ENCODE data around the gene SLC36A1.

SLC36A1 gene

GRCh38 chr5:151474799-151475198, 27.4 kb downstream of the SLC36A1 start:
- no peak overlapping the region for H3K9ac ChIP-seq (ENCODE audit: low read depth, low read length)
- ATAC-seq (ENCODE audit: insufficient read depth, low read depth) (no peak), DNase-seq (no peak)
- H3K4me3 ChIP-seq (ENCODE audit: low read depth in 1 of 2, low read length in 2 of 2), result no peak overlapping the region
- H3K9me3 ChIP-seq (ENCODE audit: insufficient read depth, low read length, severe bottlenecking), result no peaks in the 10 kb centered on the region
- no peak overlapping the region for H3K27ac ChIP-seq (ENCODE audit: low read length)
- H3K79me2 ChIP-seq (ENCODE audit: insufficient read depth, low read length), result no peaks in the 10 kb centered on the region
- H3K4me2 ChIP-seq (ENCODE audit: insufficient read depth, low read length), result no peak overlapping the region
- no peak for TF ChIP-seq EZH2 (IDR thresholded peaks at IDR 0.05; ENCODE audit: borderline replicate concordance, low read depth, low read length, severe bottlenecking)
- H3K4me1 ChIP-seq (ENCODE audit: insufficient read depth, low read length), result no peaks in the 10 kb centered on the region
- H4K20me1 ChIP-seq (ENCODE audit: insufficient read depth, low read length), result no peaks in the 10 kb centered on the region
- no peaks in the 10 kb centered on the region for H3K27me3 ChIP-seq (ENCODE audit: insufficient read depth, low read length, poor library complexity)
- no peak overlapping the region for H2AFZ ChIP-seq (ENCODE audit: low read depth, low read length)
- H3K36me3 ChIP-seq (ENCODE audit: insufficient read depth, low read length), result peaks cover 27% of the 10 kb centered on the region

- TF ChIP-seq CTCF (IDR thresholded peaks at IDR 0.05; ENCODE audit: borderline replicate concordance, extremely low read depth, low read length, poor library complexity, severe bottlenecking), result no peak
- no peak for TF ChIP-seq EZH2 (IDR thresholded peaks at IDR 0.05; ENCODE audit: borderline replicate concordance, low read depth, low read length, severe bottlenecking)
- Histone ChIP-seq H3K9me3 (ENCODE audit: insufficient read depth, low read length, severe bottlenecking) (no peaks in the 10 kb centered on the region), H4K20me1 (ENCODE audit: insufficient read depth, low read length) (no peaks in the 10 kb centered on the region), H3K9ac (ENCODE audit: low read depth, low read length) (no peak overlapping the region), H3K4me1 (ENCODE audit: insufficient read depth, low read length) (no peaks in the 10 kb centered on the region), H3K36me3 (ENCODE audit: insufficient read depth, low read length) (peaks cover 23% of the 10 kb centered on the region), H2AFZ (ENCODE audit: low read depth, low read length) (no peak overlapping the region), H3K27ac (ENCODE audit: low read length) (no peak overlapping the region), H3K4me2 (ENCODE audit: insufficient read depth, low read length) (no peak overlapping the region), H3K27me3 (ENCODE audit: insufficient read depth, low read length, poor library complexity) (no peaks in the 10 kb centered on the region), H3K4me3 (ENCODE audit: low read depth in 1 of 2, low read length in 2 of 2) (no peak overlapping the region), H3K79me2 (ENCODE audit: insufficient read depth, low read length) (no peaks in the 10 kb centered on the region)
- DNase-seq (no peak), ATAC-seq (ENCODE audit: insufficient read depth, low read depth) (no peak)
Observed at GRCh38 chr5:151475388-151475787, 28.0 kb downstream of the SLC36A1 start.

GRCh38 chr5:151476016-151476415, 28.6 kb downstream of the SLC36A1 start:
- TF ChIP-seq CTCF (IDR thresholded peaks at IDR 0.05; ENCODE audit: borderline replicate concordance, extremely low read depth, low read length, poor library complexity, severe bottlenecking), result no peak
- TF ChIP-seq EZH2 (IDR thresholded peaks at IDR 0.05; ENCODE audit: borderline replicate concordance, low read depth, low read length, severe bottlenecking), result no peak
- Histone ChIP-seq H3K4me3 (ENCODE audit: low read depth in 1 of 2, low read length in 2 of 2) (no peak overlapping the region), H3K36me3 (ENCODE audit: insufficient read depth, low read length) (peaks cover 24% of the 10 kb centered on the region), H3K4me1 (ENCODE audit: insufficient read depth, low read length) (no peaks in the 10 kb centered on the region), H3K27me3 (ENCODE audit: insufficient read depth, low read length, poor library complexity) (no peaks in the 10 kb centered on the region), H3K9me3 (ENCODE audit: insufficient read depth, low read length, severe bottlenecking) (no peaks in the 10 kb centered on the region), H2AFZ (ENCODE audit: low read depth, low read length) (no peak overlapping the region), H3K9ac (ENCODE audit: low read depth, low read length) (no peak overlapping the region), H3K27ac (ENCODE audit: low read length) (no peak overlapping the region), H3K4me2 (ENCODE audit: insufficient read depth, low read length) (no peak overlapping the region), H4K20me1 (ENCODE audit: insufficient read depth, low read length) (no peaks in the 10 kb centered on the region), H3K79me2 (ENCODE audit: insufficient read depth, low read length) (no peaks in the 10 kb centered on the region)
- DNase-seq (no peak), ATAC-seq (ENCODE audit: insufficient read depth, low read depth) (no peak)

GRCh38 chr5:151477101-151477500, 29.7 kb downstream of the SLC36A1 start:
- no peak overlapping the region for H2AFZ ChIP-seq (ENCODE audit: low read depth, low read length)
- no peaks in the 10 kb centered on the region for H3K79me2 ChIP-seq (ENCODE audit: insufficient read depth, low read length)
- H3K4me1 ChIP-seq (ENCODE audit: insufficient read depth, low read length), result no peaks in the 10 kb centered on the region
- H3K9ac ChIP-seq (ENCODE audit: low read depth, low read length), result no peak overlapping the region
- ATAC-seq (ENCODE audit: insufficient read depth, low read depth) (no peak), DNase-seq (no peak)
- H3K4me3 ChIP-seq (ENCODE audit: low read depth in 1 of 2, low read length in 2 of 2), result no peak overlapping the region
- H3K36me3 ChIP-seq (ENCODE audit: insufficient read depth, low read length), result peaks cover 26% of the 10 kb centered on the region
- H3K9me3 ChIP-seq (ENCODE audit: insufficient read depth, low read length, severe bottlenecking), result no peaks in the 10 kb centered on the region
- no peak overlapping the region for H3K27ac ChIP-seq (ENCODE audit: low read length)
- H4K20me1 ChIP-seq (ENCODE audit: insufficient read depth, low read length), result no peaks in the 10 kb centered on the region
- H3K27me3 ChIP-seq (ENCODE audit: insufficient read depth, low read length, poor library complexity), result no peaks in the 10 kb centered on the region
- TF ChIP-seq CTCF (IDR thresholded peaks at IDR 0.05; ENCODE audit: borderline replicate concordance, extremely low read depth, low read length, poor library complexity, severe bottlenecking), result no peak
- no peak for TF ChIP-seq EZH2 (IDR thresholded peaks at IDR 0.05; ENCODE audit: borderline replicate concordance, low read depth, low read length, severe bottlenecking)
- H3K4me2 ChIP-seq (ENCODE audit: insufficient read depth, low read length), result no peak overlapping the region

Data from DND-41 (cell line).